GM10248 (cell line): ENCODE data around the gene UCHL3.
A peak's percentile ranks its signal among the peaks of the same experiment; 100 is the strongest.
"Not testable (repeated sequence)": the region's sequence is repeated elsewhere in the genome, so short reads cannot be mapped to it uniquely, and the experiment has no call there.

Experiments used
- CTCF ChIA-PET: fragments of 300-600 bp; sonication (Branson Sonifier 250); formaldehyde crosslinking; extraction: SDS; loops from one replicate; lab custom pipeline; 2021; ENCODE audit warnings: antibody characterized with exemption; lab: Yijun Ruan, JAX
- POLR2A ChIA-PET: fragments of 350-650 bp; sonication (Branson Sonifier 250); formaldehyde crosslinking; extraction: SDS; loops from one replicate; lab custom pipeline; 2020; ENCODE audit warnings: antibody characterized with exemption; lab: Yijun Ruan, JAX
- DNase-seq: peaks from one replicate; pipeline ENCODE4 v3.0.0; 2012; ENCODE audit errors: extremely low spot score
- CTCF ChIP-seq: IDR thresholded peaks from 2 replicates; pipeline ENCODE4 v1.5.1; 2012; ENCODE audit warnings: mild to moderate bottlenecking, low read depth; ENCODE audit errors: extremely low read depth, missing control alignments, control extremely low read depth

The UCHL3 gene

GRCh38 chr13:75544681-75545330 lies 4.8 kb upstream of the UCHL3 start:
- ChIA-PET CTCF (interaction anchor here (3.1 to 3.7 kb wide), 2 partner anchors 10 to 31 kb away, joined by 9 to 13 read pairs; no protein-coding TSS in a partner anchor), POLR2A (interaction anchor here (0.6 kb wide), 2 partner anchors 32 to 241 kb away, joined by 3 to 6 read pairs; no protein-coding TSS in a partner anchor)
- no peak for TF ChIP-seq CTCF
- DNase-seq = no peak

GRCh38 chr13:75545386-75545785 lies 4.2 kb upstream of the UCHL3 start:
- DNase-seq = not testable (repeated sequence)
- POLR2A ChIA-PET = interaction anchor here (0.6 kb wide), 2 partner anchors 33 to 241 kb away, joined by 3 to 6 read pairs; no protein-coding TSS in a partner anchor
- CTCF ChIA-PET = interaction anchor here (2.9 to 3.7 kb wide), 2 partner anchors 11 to 150 kb away, joined by 9 to 13 read pairs; no protein-coding TSS in a partner anchor

GRCh38 chr13:75547917-75548316 lies 1.7 kb upstream of the UCHL3 start:
- TF ChIP-seq CTCF = no peak
- no peak for DNase-seq
- CTCF ChIA-PET = interaction anchor here (1.0 to 2.9 kb wide), 7 partner anchors 10 to 176 kb away, joined by 3 to 9 read pairs (median 4); partner anchors contain the start of genes COMMD6 and TBC1D4
- POLR2A ChIA-PET = interaction anchor here (0.6 kb wide), 1 partner anchor 16 kb away, joined by 4 read pairs; no protein-coding TSS in a partner anchor

GRCh38 chr13:75550159-75550567 lies 572 bp downstream of the UCHL3 start:
- no peak for TF ChIP-seq CTCF
- DNase-seq = peak; percentile 23
- POLR2A ChIA-PET = interaction anchor here (1.0 kb wide), 1 partner anchor 14 kb away, joined by 3 read pairs; no protein-coding TSS in a partner anchor
- CTCF ChIA-PET = interaction anchor here (0.7 to 1.8 kb wide), 17 partner anchors 10 to 180 kb away, joined by 3 to 8 read pairs (median 4); partner anchors contain the start of genes COMMD6 and TBC1D4

GRCh38 chr13:75554464-75554863 lies 4.9 kb downstream of the UCHL3 start:
- POLR2A ChIA-PET = no interaction called here
- no peak for TF ChIP-seq CTCF
- DNase-seq = no peak
- CTCF ChIA-PET = interaction anchor here (0.9 to 2.4 kb wide), 5 partner anchors 11 to 152 kb away, joined by 3 to 7 read pairs (median 4); no protein-coding TSS in a partner anchor

GRCh38 chr13:75554981-75555380 lies 5.4 kb downstream of the UCHL3 start:
- no peak for TF ChIP-seq CTCF
- ChIA-PET POLR2A (no interaction called here), CTCF (interaction anchor here (0.9 to 2.4 kb wide), 5 partner anchors 12 to 153 kb away, joined by 3 to 7 read pairs (median 3); partner anchors contain the start of gene TBC1D4)
- no peak for DNase-seq
